ENCODE results near the gene ANKRD65.
A peak's percentile ranks its signal among the peaks of the same experiment; 100 is the strongest.

Gene ANKRD65

DNA sequence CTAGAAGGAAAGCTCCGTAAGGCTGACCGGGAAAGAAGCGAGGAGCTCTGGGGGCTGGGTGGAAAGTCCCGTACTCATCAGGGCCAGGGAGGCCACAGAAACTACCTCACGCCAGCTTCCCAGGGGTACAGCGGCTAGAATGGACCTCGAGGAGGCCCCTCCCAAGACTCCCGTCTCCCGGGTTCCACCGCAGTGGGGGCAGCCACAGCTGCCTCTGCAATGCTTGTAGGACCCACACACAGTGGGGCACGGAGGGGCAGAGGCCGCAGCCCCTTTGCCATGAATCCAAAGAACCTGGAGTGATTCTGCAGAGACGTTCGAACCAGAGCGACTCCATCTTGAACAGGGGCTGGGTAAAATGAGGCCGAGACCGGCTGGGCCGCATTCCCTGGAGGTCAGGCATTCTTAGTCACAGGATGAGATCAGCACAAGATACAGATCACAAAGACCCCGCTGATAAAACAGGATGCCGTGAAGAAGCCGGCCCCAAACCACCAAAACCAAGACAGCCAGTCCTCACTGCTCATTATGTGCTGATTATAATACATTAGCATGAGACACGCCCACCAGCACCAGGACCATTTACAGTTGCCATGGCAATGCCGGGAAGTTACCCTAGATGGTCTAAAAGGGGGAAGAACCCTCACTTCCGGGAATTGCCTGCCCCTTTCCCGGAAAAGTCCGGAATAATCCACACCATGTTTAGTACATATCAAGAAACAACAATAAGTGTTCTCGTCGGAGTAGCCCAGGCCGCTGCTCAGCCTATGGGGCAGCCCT is 1.6 kb upstream of the ANKRD65 start:
- H3K36me3 ChIP-seq (ENCODE audit: control insufficient read depth in 4 of 4, insufficient read depth in 4 of 4, low read length in 3 of 4) = no peaks in the 10 kb centered on the region
- H3K9me3 ChIP-seq (ENCODE audit: control extremely low read depth in 1 of 5, control insufficient read depth in 4 of 5, insufficient read depth in 2 of 5, low read depth in 1 of 5, low read length in 4 of 5) = no peaks in the 10 kb centered on the region
- H3K27ac ChIP-seq (ENCODE audit: insufficient read depth in 1 of 2, low read depth in 1 of 2, low read length in 2 of 2, poor library complexity in 1 of 2, severe bottlenecking in 2 of 2) = no peak overlapping the region
- H3K4me3 ChIP-seq (ENCODE audit: control insufficient read depth in 1 of 7, extremely low read depth in 1 of 7, insufficient read depth in 4 of 7, low read depth in 2 of 7, low read length in 6 of 7) = no peak overlapping the region
- POLR2A ChIA-PET = no interaction called here
- no peak for DNase-seq
- H3K4me1 ChIP-seq (ENCODE audit: control extremely low read depth in 1 of 4, control insufficient read depth in 4 of 4, insufficient read depth in 4 of 4, low read length in 3 of 4) = peaks cover 0 to 26% (median 12%) of the 10 kb centered on the region in 4 experiments
- CTCF ChIA-PET = no interaction called here
- WGBS (ENCODE audit: insufficient coverage) = 83% methylated on average over 13 of the region's 29 CpGs
- peaks cover 0 to 17% (median 0%) of the 10 kb centered on the region in 5 experiments for H3K27me3 ChIP-seq (replicated peaks in 2 of 5; ENCODE audit: control insufficient read depth in 4 of 5, insufficient read depth in 5 of 5, low read length in 4 of 5)

DNA sequence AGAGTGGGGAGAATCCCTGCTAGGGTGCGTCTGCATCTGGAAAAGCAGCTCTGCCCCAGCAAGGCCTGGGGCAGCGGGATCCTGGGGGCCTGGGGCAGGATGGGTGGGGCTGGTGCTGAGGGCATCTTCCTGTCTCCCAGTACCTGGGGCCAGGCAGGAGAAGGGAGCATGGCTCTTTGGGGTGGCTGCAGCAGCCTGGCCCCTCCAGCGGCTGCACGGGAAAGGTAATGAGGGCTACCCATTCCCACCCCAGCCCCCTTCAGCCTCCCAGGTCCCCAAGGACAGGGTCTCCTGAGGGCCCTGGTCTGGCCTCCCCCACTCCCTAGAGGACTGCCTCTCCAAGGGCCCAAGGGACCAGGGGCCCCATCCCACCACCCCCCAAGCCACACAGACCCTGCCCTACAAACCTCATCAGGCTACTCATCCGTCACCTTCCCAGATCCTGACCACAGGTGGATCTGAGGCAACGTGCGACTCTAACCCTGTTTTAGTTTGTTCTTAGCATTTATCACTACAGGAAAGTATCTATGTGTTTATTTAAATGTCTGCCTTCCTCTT is 910 bp upstream of the ANKRD65 start:
- no peaks in the 10 kb centered on the region for H3K36me3 ChIP-seq (ENCODE audit: control insufficient read depth in 4 of 4, insufficient read depth in 4 of 4, low read length in 3 of 4)
- POLR2A ChIA-PET = no interaction called here
- CTCF ChIA-PET = no interaction called here
- no peak overlapping the region for H3K4me3 ChIP-seq (ENCODE audit: control insufficient read depth in 1 of 7, extremely low read depth in 1 of 7, insufficient read depth in 4 of 7, low read depth in 2 of 7, low read length in 6 of 7)
- peaks cover 0 to 17% (median 0%) of the 10 kb centered on the region in 5 experiments for H3K27me3 ChIP-seq (replicated peaks in 2 of 5; ENCODE audit: control insufficient read depth in 4 of 5, insufficient read depth in 5 of 5, low read length in 4 of 5)
- 100% methylated on average over 1 of the region's 7 CpGs for WGBS (ENCODE audit: insufficient coverage)
- H3K9me3 ChIP-seq (ENCODE audit: control extremely low read depth in 1 of 5, control insufficient read depth in 4 of 5, insufficient read depth in 2 of 5, low read depth in 1 of 5, low read length in 4 of 5) = no peaks in the 10 kb centered on the region
- DNase-seq = no peak
- no peak overlapping the region for H3K27ac ChIP-seq (ENCODE audit: insufficient read depth in 1 of 2, low read depth in 1 of 2, low read length in 2 of 2, poor library complexity in 1 of 2, severe bottlenecking in 2 of 2)
- H3K4me1 ChIP-seq (ENCODE audit: control extremely low read depth in 1 of 4, control insufficient read depth in 4 of 4, insufficient read depth in 4 of 4, low read length in 3 of 4) = peaks cover 0 to 24% (median 12%) of the 10 kb centered on the region in 4 experiments

DNA sequence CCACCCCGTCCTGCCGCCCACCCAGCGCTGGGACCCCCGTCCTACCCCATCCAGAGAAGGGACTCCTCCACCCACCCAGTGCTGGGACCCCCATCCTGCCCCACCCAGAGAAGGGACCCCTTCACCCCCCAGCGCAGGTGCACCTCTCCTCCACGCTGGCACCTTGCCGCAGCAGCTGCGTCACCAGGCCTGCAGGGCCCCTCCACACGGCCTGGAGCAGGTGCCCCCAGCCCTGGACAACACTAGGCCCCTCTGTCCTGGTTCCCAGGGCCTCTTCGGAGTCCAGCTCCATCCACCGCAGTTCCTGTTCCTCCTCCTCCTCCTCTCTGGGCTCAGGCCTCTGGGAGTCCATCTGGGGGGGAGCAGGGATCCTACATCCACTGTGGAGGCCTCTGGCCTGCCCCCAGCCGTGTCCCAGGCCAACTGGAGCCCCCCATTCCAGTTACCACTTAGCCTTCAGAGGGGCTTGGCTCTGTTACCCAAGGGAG is 378 bp downstream of the ANKRD65 start:
- H3K4me3 ChIP-seq (ENCODE audit: control insufficient read depth in 1 of 7, extremely low read depth in 1 of 7, insufficient read depth in 4 of 7, low read depth in 2 of 7, low read length in 6 of 7) = peak overlapping the region in 1 of 7 experiments; percentile 10
- WGBS (ENCODE audit: insufficient coverage) = 90% methylated on average over 8 of the region's 12 CpGs
- peaks cover 0 to 17% (median 0%) of the 10 kb centered on the region in 5 experiments for H3K27me3 ChIP-seq (replicated peaks in 2 of 5; ENCODE audit: control insufficient read depth in 4 of 5, insufficient read depth in 5 of 5, low read length in 4 of 5)
- ChIA-PET CTCF (interaction anchor here (0.6 to 2.2 kb wide), 6 partner anchors 9 to 153 kb away, joined by 3 to 9 read pairs (median 3); no protein-coding TSS in a partner anchor), POLR2A (interaction anchor here (1.7 kb wide), 1 partner anchor 13 kb away, joined by 4 read pairs; the partner anchor contains the start of gene MRPL20)
- H3K36me3 ChIP-seq (ENCODE audit: control insufficient read depth in 4 of 4, insufficient read depth in 4 of 4, low read length in 3 of 4) = no peaks in the 10 kb centered on the region
- H3K9me3 ChIP-seq (ENCODE audit: control extremely low read depth in 1 of 5, control insufficient read depth in 4 of 5, insufficient read depth in 2 of 5, low read depth in 1 of 5, low read length in 4 of 5) = no peaks in the 10 kb centered on the region
- no peak overlapping the region for H3K27ac ChIP-seq (ENCODE audit: insufficient read depth in 1 of 2, low read depth in 1 of 2, low read length in 2 of 2, poor library complexity in 1 of 2, severe bottlenecking in 2 of 2)
- no peak for DNase-seq
- peaks cover 0 to 12% (median 5%) of the 10 kb centered on the region in 4 experiments for H3K4me1 ChIP-seq (ENCODE audit: control extremely low read depth in 1 of 4, control insufficient read depth in 4 of 4, insufficient read depth in 4 of 4, low read length in 3 of 4)

DNA sequence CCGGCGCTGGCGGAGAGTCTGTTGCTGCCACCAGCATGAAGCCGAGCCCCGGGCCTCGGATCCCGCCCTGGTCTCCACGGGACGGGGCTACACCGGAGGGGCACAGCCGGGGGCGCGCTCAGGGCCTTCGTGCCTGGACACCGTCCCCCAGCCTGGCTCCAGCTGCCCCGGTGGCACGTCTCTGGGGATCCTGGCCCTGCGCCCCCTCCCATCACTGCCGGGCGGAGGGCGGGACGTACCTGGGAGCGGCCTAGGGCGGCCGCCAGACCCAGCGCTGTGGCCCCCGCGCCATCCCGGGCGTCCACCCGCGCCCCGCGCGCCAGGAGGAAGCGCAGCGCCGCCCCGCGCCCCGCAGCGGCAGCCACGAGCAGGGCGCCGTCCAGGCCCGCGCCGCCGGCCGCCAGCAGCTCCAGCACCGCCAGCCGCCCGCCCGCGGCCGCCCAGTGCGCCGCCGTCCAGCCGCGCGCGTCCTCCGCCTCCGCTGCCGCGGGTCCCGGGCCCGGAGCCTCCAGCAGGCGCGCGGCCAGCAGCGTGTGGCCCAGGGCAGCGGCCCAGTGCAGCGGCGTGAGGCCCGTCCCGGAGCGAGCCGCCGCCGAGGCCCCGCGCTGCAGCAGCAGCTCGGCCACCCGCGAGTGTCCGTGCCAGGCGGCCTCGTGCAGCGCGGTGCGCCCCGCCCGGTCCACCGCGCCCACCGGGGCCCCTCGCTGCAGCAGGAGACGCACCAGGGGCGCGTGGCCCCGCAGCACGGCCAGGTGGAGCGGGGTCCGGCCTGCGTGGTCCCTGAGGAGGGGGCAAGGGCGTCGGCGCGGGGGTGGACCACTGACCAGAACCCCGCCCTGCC is 1.0 kb downstream of the ANKRD65 start:
- CTCF ChIA-PET = interaction anchor here (1.0 to 2.2 kb wide), 5 partner anchors 10 to 49 kb away, joined by 3 to 9 read pairs (median 3); no protein-coding TSS in a partner anchor

DNA sequence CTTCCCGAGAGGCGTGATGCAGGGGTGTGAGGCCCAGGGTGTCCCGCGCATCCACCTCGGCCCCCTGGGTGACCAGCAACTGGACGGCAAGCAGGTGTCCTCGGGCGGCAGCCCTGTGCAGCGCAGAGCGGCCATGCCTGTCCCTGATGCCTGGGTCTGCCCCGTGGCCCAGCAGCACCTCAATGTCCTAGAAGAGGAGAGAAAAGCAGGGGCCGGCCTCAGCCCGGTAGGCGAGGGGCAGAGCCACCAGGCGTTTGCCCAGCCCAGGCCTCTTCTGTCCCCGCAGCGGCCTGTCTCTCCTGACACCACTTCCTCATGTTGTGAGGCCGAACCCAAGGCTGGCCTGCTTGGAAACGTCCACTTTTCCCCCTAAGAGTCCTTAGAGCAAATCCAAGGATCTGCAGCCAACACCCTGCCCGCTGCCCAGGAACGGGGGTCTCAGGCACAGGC is 1.7 kb downstream of the ANKRD65 start:
- 91% methylated on average over 15 of the region's 21 CpGs for WGBS (ENCODE audit: insufficient coverage)
- Histone ChIP-seq H3K27me3 (replicated peaks in 2 of 5; ENCODE audit: control insufficient read depth in 4 of 5, insufficient read depth in 5 of 5, low read length in 4 of 5) (peaks cover 0 to 17% (median 0%) of the 10 kb centered on the region in 5 experiments), H3K36me3 (ENCODE audit: control insufficient read depth in 4 of 4, insufficient read depth in 4 of 4, low read length in 3 of 4) (no peaks in the 10 kb centered on the region), H3K27ac (ENCODE audit: insufficient read depth in 1 of 2, low read depth in 1 of 2, low read length in 2 of 2, poor library complexity in 1 of 2, severe bottlenecking in 2 of 2) (no peak overlapping the region), H3K4me3 (ENCODE audit: control insufficient read depth in 1 of 7, extremely low read depth in 1 of 7, insufficient read depth in 4 of 7, low read depth in 2 of 7, low read length in 6 of 7) (peak overlapping the region in 1 of 7 experiments; percentile 64), H3K9me3 (ENCODE audit: control extremely low read depth in 1 of 5, control insufficient read depth in 4 of 5, insufficient read depth in 2 of 5, low read depth in 1 of 5, low read length in 4 of 5) (no peaks in the 10 kb centered on the region), H3K4me1 (ENCODE audit: control extremely low read depth in 1 of 4, control insufficient read depth in 4 of 4, insufficient read depth in 4 of 4, low read length in 3 of 4) (peaks cover 0 to 12% (median 5%) of the 10 kb centered on the region in 4 experiments)
- ChIA-PET CTCF (interaction anchor here (1.2 to 2.2 kb wide), 4 partner anchors 11 to 22 kb away, joined by 3 to 9 read pairs (median 6); partner anchors contain the start of gene MRPL20), POLR2A (no interaction called here)
- no peak for DNase-seq

More for the DNA sequence above, 1.0 kb downstream of the ANKRD65 start:
- Histone ChIP-seq H3K36me3 (ENCODE audit: control insufficient read depth in 4 of 4, insufficient read depth in 4 of 4, low read length in 3 of 4) (no peaks in the 10 kb centered on the region), H3K9me3 (ENCODE audit: control extremely low read depth in 1 of 5, control insufficient read depth in 4 of 5, insufficient read depth in 2 of 5, low read depth in 1 of 5, low read length in 4 of 5) (no peaks in the 10 kb centered on the region), H3K4me1 (ENCODE audit: control extremely low read depth in 1 of 4, control insufficient read depth in 4 of 4, insufficient read depth in 4 of 4, low read length in 3 of 4) (peaks cover 0 to 12% (median 5%) of the 10 kb centered on the region in 4 experiments), H3K27ac (ENCODE audit: insufficient read depth in 1 of 2, low read depth in 1 of 2, low read length in 2 of 2, poor library complexity in 1 of 2, severe bottlenecking in 2 of 2) (no peak overlapping the region), H3K4me3 (ENCODE audit: control insufficient read depth in 1 of 7, extremely low read depth in 1 of 7, insufficient read depth in 4 of 7, low read depth in 2 of 7, low read length in 6 of 7) (peak overlapping the region in 3 of 7 experiments; percentile 32 to 64 (median 59)), H3K27me3 (replicated peaks in 2 of 5; ENCODE audit: control insufficient read depth in 4 of 5, insufficient read depth in 5 of 5, low read length in 4 of 5) (peaks cover 0 to 17% (median 0%) of the 10 kb centered on the region in 5 experiments)
- peak in 1 of 3 donors; percentile 48 for DNase-seq
- POLR2A ChIA-PET = interaction anchor here (1.7 kb wide), 1 partner anchor 13 kb away, joined by 4 read pairs; the partner anchor contains the start of gene MRPL20
- 7% methylated on average over 94 of the region's 112 CpGs for WGBS (ENCODE audit: insufficient coverage)

DNA sequence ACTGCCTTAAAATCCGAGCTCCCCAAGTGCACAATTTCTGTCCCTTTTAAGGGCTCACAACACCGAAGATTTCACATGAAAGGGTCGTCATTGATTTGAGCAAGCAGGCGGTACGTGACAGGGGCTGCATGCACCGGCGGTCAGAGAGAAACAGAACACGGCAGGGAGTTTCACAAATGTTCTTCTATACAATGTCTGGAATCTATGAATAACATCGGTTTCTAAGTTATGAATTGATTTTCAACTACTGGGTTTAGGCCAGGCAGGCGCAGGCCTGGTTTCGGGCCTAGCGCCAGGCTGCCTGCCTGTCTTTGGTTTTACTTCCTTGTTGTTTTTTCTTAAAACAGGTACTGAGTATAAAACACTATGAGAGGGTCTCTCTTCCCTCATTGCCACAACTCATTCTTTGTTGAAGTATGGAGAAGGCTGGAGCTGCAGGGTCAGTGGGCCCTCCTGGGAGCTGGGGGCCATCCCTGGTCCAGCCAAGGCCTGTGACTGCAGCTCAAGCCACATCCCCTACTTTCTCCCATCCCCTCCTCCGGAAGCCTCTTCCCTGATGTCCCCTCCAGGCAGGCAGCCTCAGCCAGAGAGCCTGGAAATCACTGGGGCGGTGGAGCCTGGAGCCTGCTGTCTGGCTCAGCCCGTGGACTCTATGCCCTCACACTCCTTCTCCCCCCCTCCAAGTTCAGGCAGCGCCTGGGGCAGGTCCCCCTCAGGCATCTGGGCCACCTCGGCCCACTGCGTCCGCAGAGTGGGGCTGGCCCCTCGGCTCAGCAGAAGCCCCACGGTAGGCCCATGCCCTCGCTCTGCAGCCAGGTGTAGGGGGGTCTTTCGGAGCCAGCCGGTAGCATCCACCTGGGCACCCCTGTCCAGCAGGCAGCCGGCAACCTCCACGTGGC is 2.4 kb downstream of the ANKRD65 start:
- WGBS (ENCODE audit: insufficient coverage) = 98% methylated on average over 22 of the region's 26 CpGs
- H3K9me3 ChIP-seq (ENCODE audit: control extremely low read depth in 1 of 5, control insufficient read depth in 4 of 5, insufficient read depth in 2 of 5, low read depth in 1 of 5, low read length in 4 of 5) = no peaks in the 10 kb centered on the region
- H3K4me3 ChIP-seq (ENCODE audit: control insufficient read depth in 1 of 7, extremely low read depth in 1 of 7, insufficient read depth in 4 of 7, low read depth in 2 of 7, low read length in 6 of 7) = no peak overlapping the region
- CTCF ChIA-PET = interaction anchor here (1.6 kb wide), 1 partner anchor 11 kb away, joined by 5 read pairs; the partner anchor contains the start of gene MRPL20
- POLR2A ChIA-PET = no interaction called here
- no peak for DNase-seq
- peaks cover 0 to 17% (median 0%) of the 10 kb centered on the region in 5 experiments for H3K27me3 ChIP-seq (replicated peaks in 2 of 5; ENCODE audit: control insufficient read depth in 4 of 5, insufficient read depth in 5 of 5, low read length in 4 of 5)
- H3K4me1 ChIP-seq (ENCODE audit: control extremely low read depth in 1 of 4, control insufficient read depth in 4 of 4, insufficient read depth in 4 of 4, low read length in 3 of 4) = peaks cover 0 to 12% (median 5%) of the 10 kb centered on the region in 4 experiments
- no peaks in the 10 kb centered on the region for H3K36me3 ChIP-seq (ENCODE audit: control insufficient read depth in 4 of 4, insufficient read depth in 4 of 4, low read length in 3 of 4)
- H3K27ac ChIP-seq (ENCODE audit: insufficient read depth in 1 of 2, low read depth in 1 of 2, low read length in 2 of 2, poor library complexity in 1 of 2, severe bottlenecking in 2 of 2) = no peak overlapping the region
